Measurements from ENCODE around the gene MYO3B. TPM values are rescaled to one million over a fixed set of nuclear protein-coding genes. Genes with fewer than 3 reads are reported as not detected.

MYO3B gene
- total and polyA plus RNA-seq, 4 experiments from 2014 or later: not detected

DNA sequence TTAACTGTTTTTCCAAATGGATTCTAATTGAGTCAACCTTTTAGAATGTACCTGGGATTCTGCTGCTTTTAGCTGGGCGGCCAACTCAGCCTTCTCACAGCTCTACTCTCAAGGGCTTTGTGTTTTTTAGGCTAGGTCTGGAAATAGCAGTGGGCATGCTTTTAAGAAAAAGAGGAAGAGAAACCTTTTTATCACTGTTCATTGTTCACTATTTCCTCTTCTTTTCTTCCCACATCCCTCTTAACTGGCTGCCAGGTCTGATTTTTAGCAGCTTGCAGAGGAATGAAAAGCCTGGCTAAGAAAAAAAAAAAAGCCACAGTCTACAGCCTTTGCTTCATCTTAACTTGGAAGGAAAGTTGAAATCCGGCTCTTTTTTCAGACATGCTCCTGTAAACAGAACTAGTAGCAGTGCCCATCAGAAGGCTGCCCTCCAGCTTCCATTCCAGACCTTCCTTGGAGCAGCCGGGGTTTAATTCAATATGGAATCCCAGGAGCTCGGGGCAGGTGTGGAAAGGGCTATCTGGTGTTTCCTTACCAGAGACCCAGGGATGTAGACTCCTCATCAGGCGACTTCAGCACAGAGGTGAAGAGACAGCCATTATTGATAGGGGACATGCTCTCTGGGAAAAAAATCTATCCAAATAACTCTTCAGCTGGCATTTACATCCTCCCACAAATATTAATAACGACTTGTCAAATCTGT is 230.7 kb downstream of the MYO3B start:
- Mint-ChIP-seq H3K36me3 (no peaks in the 10 kb centered on the region), H3K4me1 (peaks cover 3 to 7% (median 6%) of the 10 kb centered on the region in 4 donors), H3K4me3 (peak overlapping the region in 5 of 8 donors; percentile 2 to 79 (median 57)), H3K27ac (peak overlapping the region in 1 of 7 donors; percentile 91), H3K9me3 (no peaks in the 10 kb centered on the region), H3K27me3 (peaks cover 18 to 34% of the 10 kb centered on the region in 2 donors)
- H3K4me1 ChIP-seq (ENCODE audit: insufficient read depth, low read length): peaks cover 7% of the 10 kb centered on the region
- DNase-seq: no peak
- CTCF ChIA-PET (ENCODE audit: partially characterized antibody): interaction anchor here (0.7 to 5.2 kb wide), 43 partner anchors 10 to 477 kb away, joined by 3 to 144 read pairs (median 5); partner anchors contain the start of gene GAD1
- no peaks in the 10 kb centered on the region for H3K36me3 ChIP-seq (ENCODE audit: insufficient read depth, low read length)
- POLR2A ChIA-PET (ENCODE audit: partially characterized antibody): interaction anchor here (1.3 kb wide), 1 partner anchor 406 kb away, joined by 3 read pairs; no protein-coding TSS in a partner anchor
- H3K27me3 ChIP-seq (ENCODE audit: insufficient read depth, low read length): peaks cover 15% of the 10 kb centered on the region
- intact Hi-C loops (cut with micrococcal nuclease): loop anchor here (1.0 to 5.0 kb wide), 3 partner anchors 48 to 465 kb away; no protein-coding TSS in a partner anchor
- H3K27ac ChIP-seq (ENCODE audit: low read depth, low read length): no peak overlapping the region
- H3K9me3 ChIP-seq (ENCODE audit: control insufficient read depth in 1 of 2, low read length in 2 of 2): no peaks in the 10 kb centered on the region
- no peak overlapping the region for H3K4me3 ChIP-seq (ENCODE audit: low read length in 2 of 2)

DNA sequence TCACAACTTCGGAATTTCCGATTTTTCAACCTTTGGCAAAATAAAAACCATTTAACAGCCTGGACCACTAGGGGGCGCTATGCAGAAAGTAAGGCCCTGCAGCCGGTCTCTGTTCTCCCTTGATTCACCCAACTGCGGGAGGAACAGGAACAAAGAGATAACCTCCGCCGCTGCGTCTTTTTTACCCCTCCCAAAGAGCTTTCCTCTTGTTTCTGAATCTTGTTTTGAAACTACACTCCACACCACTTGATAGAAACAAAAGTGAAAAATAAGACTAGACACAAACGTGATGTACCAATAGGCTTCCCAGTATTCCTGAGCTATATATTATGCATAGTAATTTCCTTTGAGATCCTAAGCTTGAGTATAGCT is 231.2 kb downstream of the MYO3B start:
- peak; percentile 52 to 69 (median 62) for DNase-seq
- no peak overlapping the region for H3K27ac ChIP-seq (ENCODE audit: low read depth, low read length)
- POLR2A ChIA-PET (ENCODE audit: partially characterized antibody): interaction anchor here (1.3 kb wide), 1 partner anchor 405 kb away, joined by 3 read pairs; no protein-coding TSS in a partner anchor
- no peaks in the 10 kb centered on the region for H3K36me3 ChIP-seq (ENCODE audit: insufficient read depth, low read length)
- peaks cover 13% of the 10 kb centered on the region for H3K27me3 ChIP-seq (ENCODE audit: insufficient read depth, low read length)
- H3K4me1 Mint-ChIP-seq: peaks cover 3 to 7% (median 6%) of the 10 kb centered on the region in 4 donors
- peaks cover 7% of the 10 kb centered on the region for H3K4me1 ChIP-seq (ENCODE audit: insufficient read depth, low read length)
- intact Hi-C loops (cut with micrococcal nuclease): loop anchor here (1.0 to 5.0 kb wide), 3 partner anchors 48 to 464 kb away; no protein-coding TSS in a partner anchor
- peak overlapping the region in 2 of 7 donors; percentile 27 to 91 for H3K27ac Mint-ChIP-seq
- CTCF ChIA-PET (ENCODE audit: partially characterized antibody): interaction anchor here (0.7 to 5.2 kb wide), 46 partner anchors 8 to 476 kb away, joined by 3 to 144 read pairs (median 5); partner anchors contain the start of genes ERICH2 and GAD1
- no peaks in the 10 kb centered on the region for H3K36me3 Mint-ChIP-seq
- H3K9me3 Mint-ChIP-seq: no peaks in the 10 kb centered on the region
- H3K4me3 Mint-ChIP-seq: peak overlapping the region; percentile 2 to 79 (median 52)
- peaks cover 17 to 33% of the 10 kb centered on the region in 2 donors for H3K27me3 Mint-ChIP-seq
- H3K4me3 ChIP-seq (ENCODE audit: low read length in 2 of 2): no peak overlapping the region
- H3K9me3 ChIP-seq (ENCODE audit: control insufficient read depth in 1 of 2, low read length in 2 of 2): no peaks in the 10 kb centered on the region

DNA sequence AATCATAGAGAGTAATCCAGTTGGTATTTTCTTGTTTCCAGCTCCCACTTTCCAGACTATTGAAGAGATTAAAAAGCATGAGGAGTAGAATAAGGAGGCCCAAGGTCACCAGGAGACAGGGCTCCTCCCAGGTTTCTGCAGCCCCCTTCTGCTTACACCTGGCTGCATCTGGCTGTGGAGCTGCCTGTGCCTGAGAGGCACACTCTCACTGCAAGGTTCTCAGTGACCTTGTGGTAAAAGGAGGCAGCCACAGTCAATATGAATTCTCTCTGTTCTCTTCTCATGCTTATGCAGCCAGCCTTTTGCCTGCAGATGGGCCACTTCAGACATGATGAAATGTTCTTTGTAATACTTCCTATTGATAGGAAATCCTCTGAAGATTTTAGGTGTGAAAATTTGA is 233.7 kb downstream of the MYO3B start:
- H3K27ac Mint-ChIP-seq: no peak overlapping the region
- H3K4me3 Mint-ChIP-seq: no peak overlapping the region
- POLR2A ChIA-PET (ENCODE audit: partially characterized antibody): no interaction called here
- H3K27me3 ChIP-seq (ENCODE audit: insufficient read depth, low read length): peaks cover 11% of the 10 kb centered on the region
- peaks cover 9 to 20% of the 10 kb centered on the region in 2 donors for H3K27me3 Mint-ChIP-seq
- H3K27ac ChIP-seq (ENCODE audit: low read depth, low read length): no peak overlapping the region
- intact Hi-C loops (cut with micrococcal nuclease): no loop called here
- H3K36me3 ChIP-seq (ENCODE audit: insufficient read depth, low read length): no peaks in the 10 kb centered on the region
- no peak overlapping the region for H3K4me3 ChIP-seq (ENCODE audit: low read length in 2 of 2)
- no peak for DNase-seq
- H3K4me1 ChIP-seq (ENCODE audit: insufficient read depth, low read length): peaks cover 7% of the 10 kb centered on the region
- H3K36me3 Mint-ChIP-seq: no peaks in the 10 kb centered on the region
- CTCF ChIA-PET (ENCODE audit: partially characterized antibody): interaction anchor here (0.6 to 5.2 kb wide), 5 partner anchors 14 to 403 kb away, joined by 3 to 144 read pairs (median 3); partner anchors contain the start of gene GAD1
- H3K4me1 Mint-ChIP-seq: peaks cover 3 to 7% (median 6%) of the 10 kb centered on the region in 4 donors
- no peaks in the 10 kb centered on the region for H3K9me3 ChIP-seq (ENCODE audit: control insufficient read depth in 1 of 2, low read length in 2 of 2)
- H3K9me3 Mint-ChIP-seq: peaks cover 0 to 3% (median 0%) of the 10 kb centered on the region in 8 donors

DNA sequence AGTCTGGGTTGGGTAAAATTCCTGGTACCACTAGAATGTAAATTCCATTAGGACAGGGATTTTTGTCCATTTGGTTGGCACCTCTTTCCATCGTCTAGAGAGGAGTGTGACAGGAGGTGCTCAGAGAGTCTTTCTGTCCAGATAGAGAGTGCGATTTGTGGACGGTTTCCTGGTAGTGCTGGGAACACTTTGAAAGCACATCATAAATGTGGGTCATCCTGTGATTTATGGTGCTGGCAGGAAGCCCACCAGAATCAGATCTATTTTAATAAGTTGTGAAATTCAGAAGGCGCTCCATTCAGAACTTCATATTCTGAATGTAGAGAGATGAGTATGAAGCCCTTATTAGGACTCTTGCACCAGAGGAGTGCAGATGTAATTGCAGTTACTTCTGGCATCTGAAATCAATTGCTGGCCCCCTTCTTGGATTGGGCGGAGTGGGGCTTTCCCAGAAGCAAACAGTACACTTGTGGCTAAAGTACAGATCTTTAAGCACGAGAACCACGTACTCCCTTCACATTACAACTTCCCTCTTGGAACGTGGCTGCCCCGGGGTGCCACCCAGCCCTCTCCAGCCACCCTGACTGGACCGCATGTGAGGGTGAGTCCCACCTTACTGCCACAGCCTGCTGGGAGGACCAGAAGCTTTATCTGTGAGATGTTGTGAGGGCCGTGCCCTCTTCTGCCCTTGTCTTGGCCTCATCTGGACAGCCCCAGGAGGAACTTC is 243.2 kb downstream of the MYO3B start:
- ChIA-PET CTCF (ENCODE audit: partially characterized antibody) (interaction anchor here (1.0 kb wide), 1 partner anchor 12 kb away, joined by 7 read pairs; no protein-coding TSS in a partner anchor), POLR2A (ENCODE audit: partially characterized antibody) (no interaction called here)
- Histone ChIP-seq H3K4me3 (ENCODE audit: low read length in 2 of 2) (no peak overlapping the region), H3K4me1 (ENCODE audit: insufficient read depth, low read length) (no peaks in the 10 kb centered on the region), H3K27ac (ENCODE audit: low read depth, low read length) (no peak overlapping the region), H3K9me3 (ENCODE audit: control insufficient read depth in 1 of 2, low read length in 2 of 2) (no peaks in the 10 kb centered on the region), H3K36me3 (ENCODE audit: insufficient read depth, low read length) (no peaks in the 10 kb centered on the region), H3K27me3 (ENCODE audit: insufficient read depth, low read length) (no peaks in the 10 kb centered on the region)
- H3K27me3 Mint-ChIP-seq: peaks cover 7 to 13% of the 10 kb centered on the region in 2 donors
- no peak overlapping the region for H3K4me3 Mint-ChIP-seq
- H3K9me3 Mint-ChIP-seq: peaks cover 0 to 2% (median 0%) of the 10 kb centered on the region in 8 donors
- no peaks in the 10 kb centered on the region for H3K36me3 Mint-ChIP-seq
- H3K4me1 Mint-ChIP-seq: no peaks in the 10 kb centered on the region
- DNase-seq: no peak
- intact Hi-C loops (cut with micrococcal nuclease): no loop called here
- H3K27ac Mint-ChIP-seq: no peak overlapping the region

DNA sequence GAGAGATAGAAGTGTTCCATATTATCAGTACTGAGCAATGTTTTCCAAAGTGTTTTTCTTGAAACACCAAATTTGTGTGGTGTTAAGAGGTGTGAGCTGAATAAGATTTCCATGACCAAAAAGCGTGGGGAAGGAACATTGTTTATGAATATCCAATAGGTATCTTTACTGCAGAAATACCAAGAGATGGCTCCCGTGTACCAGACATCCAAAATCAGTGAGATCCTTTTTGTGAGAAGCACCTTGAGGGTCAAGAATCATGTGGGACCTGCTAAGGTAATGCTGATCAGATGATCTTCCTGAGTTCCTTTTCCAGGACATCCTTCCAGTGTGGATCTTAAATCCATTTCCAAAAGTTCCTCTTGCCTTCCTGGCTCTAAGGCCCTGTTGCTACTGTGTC is 246.0 kb downstream of the MYO3B start:
- no peaks in the 10 kb centered on the region for H3K36me3 Mint-ChIP-seq
- Histone ChIP-seq H3K9me3 (ENCODE audit: control insufficient read depth in 1 of 2, low read length in 2 of 2) (no peaks in the 10 kb centered on the region), H3K4me1 (ENCODE audit: insufficient read depth, low read length) (no peaks in the 10 kb centered on the region), H3K27me3 (ENCODE audit: insufficient read depth, low read length) (no peaks in the 10 kb centered on the region), H3K4me3 (ENCODE audit: low read length in 2 of 2) (no peak overlapping the region), H3K27ac (ENCODE audit: low read depth, low read length) (no peak overlapping the region), H3K36me3 (ENCODE audit: insufficient read depth, low read length) (no peaks in the 10 kb centered on the region)
- POLR2A ChIA-PET (ENCODE audit: partially characterized antibody): no interaction called here
- H3K27ac Mint-ChIP-seq: no peak overlapping the region
- no peaks in the 10 kb centered on the region for H3K4me1 Mint-ChIP-seq
- H3K27me3 Mint-ChIP-seq: peaks cover 7 to 13% of the 10 kb centered on the region in 2 donors
- intact Hi-C loops (cut with micrococcal nuclease): no loop called here
- CTCF ChIA-PET (ENCODE audit: partially characterized antibody): no interaction called here
- DNase-seq: no peak
- H3K9me3 Mint-ChIP-seq: no peaks in the 10 kb centered on the region
- no peak overlapping the region for H3K4me3 Mint-ChIP-seq

DNA sequence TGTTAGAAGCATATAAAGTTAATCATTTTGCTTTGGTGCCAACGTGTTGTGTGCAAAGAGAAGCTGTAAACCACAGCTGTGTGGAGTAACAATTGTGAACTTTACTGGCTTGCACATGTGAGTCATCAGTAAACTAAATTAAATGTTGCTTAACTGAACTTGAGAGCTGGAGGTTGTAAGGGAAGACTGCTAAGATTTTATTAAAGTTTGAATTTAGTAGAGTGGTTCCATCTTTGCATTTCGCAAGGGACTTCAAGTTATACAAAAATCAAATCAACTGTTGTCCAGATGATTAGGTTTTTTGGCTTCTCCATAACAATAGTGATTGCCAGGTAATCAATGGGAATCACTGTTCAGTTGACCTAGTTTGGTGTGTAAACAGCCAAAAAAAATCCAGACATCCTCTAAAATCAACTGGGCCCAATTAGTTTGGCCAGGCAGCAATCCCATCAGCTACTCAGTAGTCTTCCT is 247.4 kb downstream of the MYO3B start:
- H3K4me1 Mint-ChIP-seq: no peaks in the 10 kb centered on the region
- intact Hi-C loops (cut with micrococcal nuclease): no loop called here
- POLR2A ChIA-PET (ENCODE audit: partially characterized antibody): no interaction called here

DNA sequence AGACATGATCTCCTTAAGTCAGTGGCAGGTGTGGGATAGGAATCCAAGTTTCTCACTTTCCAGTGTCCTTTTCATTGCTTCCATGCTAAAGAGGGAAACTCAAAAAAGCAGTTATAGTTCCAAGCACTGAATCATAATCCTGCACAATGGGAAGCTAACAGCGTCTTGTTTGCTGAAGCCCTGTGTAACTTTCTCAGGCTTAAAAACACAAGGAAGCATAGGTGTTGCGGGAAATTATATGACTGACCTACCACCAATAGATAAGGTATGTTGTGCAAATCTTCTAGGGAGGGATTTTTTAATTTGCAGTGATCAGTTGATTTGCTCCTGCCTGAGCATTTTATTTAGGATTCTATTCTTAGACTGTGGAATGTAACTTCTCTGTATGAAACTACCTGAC is 250.9 kb downstream of the MYO3B start:
- H3K9me3 Mint-ChIP-seq: no peaks in the 10 kb centered on the region
- POLR2A ChIA-PET (ENCODE audit: partially characterized antibody): no interaction called here
- CTCF ChIA-PET (ENCODE audit: partially characterized antibody): interaction anchor here (0.8 to 4.0 kb wide), 3 partner anchors 9 to 20 kb away, joined by 3 to 21 read pairs (median 3); no protein-coding TSS in a partner anchor
- H3K27ac Mint-ChIP-seq: no peak overlapping the region
- Histone ChIP-seq H3K9me3 (ENCODE audit: control insufficient read depth in 1 of 2, low read length in 2 of 2) (no peaks in the 10 kb centered on the region), H3K27ac (ENCODE audit: low read depth, low read length) (no peak overlapping the region), H3K4me1 (ENCODE audit: insufficient read depth, low read length) (no peaks in the 10 kb centered on the region), H3K4me3 (ENCODE audit: low read length in 2 of 2) (no peak overlapping the region), H3K36me3 (ENCODE audit: insufficient read depth, low read length) (no peaks in the 10 kb centered on the region), H3K27me3 (ENCODE audit: insufficient read depth, low read length) (no peaks in the 10 kb centered on the region)
- peaks cover 0 to 4% of the 10 kb centered on the region in 2 donors for H3K27me3 Mint-ChIP-seq
- H3K36me3 Mint-ChIP-seq: no peaks in the 10 kb centered on the region
- no peaks in the 10 kb centered on the region for H3K4me1 Mint-ChIP-seq
- intact Hi-C loops (cut with micrococcal nuclease): no loop called here
- H3K4me3 Mint-ChIP-seq: no peak overlapping the region
- no peak for DNase-seq

More for the DNA sequence above, 247.4 kb downstream of the MYO3B start:
- no peak for DNase-seq
- CTCF ChIA-PET (ENCODE audit: partially characterized antibody): interaction anchor here (1.4 to 1.6 kb wide), 2 partner anchors 14 to 16 kb away, joined by 3 to 9 read pairs; no protein-coding TSS in a partner anchor
- no peaks in the 10 kb centered on the region for H3K36me3 Mint-ChIP-seq
- H3K4me3 Mint-ChIP-seq: no peak overlapping the region
- no peaks in the 10 kb centered on the region for H3K27me3 ChIP-seq (ENCODE audit: insufficient read depth, low read length)
- peaks cover 7 to 13% of the 10 kb centered on the region in 2 donors for H3K27me3 Mint-ChIP-seq
- no peaks in the 10 kb centered on the region for H3K9me3 ChIP-seq (ENCODE audit: control insufficient read depth in 1 of 2, low read length in 2 of 2)
- no peaks in the 10 kb centered on the region for H3K4me1 ChIP-seq (ENCODE audit: insufficient read depth, low read length)
- no peaks in the 10 kb centered on the region for H3K36me3 ChIP-seq (ENCODE audit: insufficient read depth, low read length)
- H3K9me3 Mint-ChIP-seq: no peaks in the 10 kb centered on the region
- no peak overlapping the region for H3K27ac Mint-ChIP-seq
- H3K4me3 ChIP-seq (ENCODE audit: low read length in 2 of 2): no peak overlapping the region
- no peak overlapping the region for H3K27ac ChIP-seq (ENCODE audit: low read depth, low read length)

All from CD4-positive, alpha-beta memory T cell (primary cell).